K562 (cell line): ENCODE data around the gene ACTR5. TPM values are rescaled to one million over a fixed set of nuclear protein-coding genes. Genes with fewer than 3 reads are reported as not detected.
A peak's percentile ranks its signal among the peaks of the same experiment; 100 is the strongest.

Experiments
- CSDE1 ChIP-seq, 2 experiments: fragments of 450-650 bp; IDR thresholded peaks; 2 replicates each; pipeline ENCODE4 v1.6.1; 2016; ENCODE audit warnings: mild to moderate bottlenecking in 1 of 2
- CTCFL ChIP-seq: IDR thresholded peaks from 2 replicates; pipeline ENCODE4 v1.6.1; 2011; ENCODE audit warnings: borderline replicate concordance, low read depth, mild to moderate bottlenecking, moderate library complexity, low read length; ENCODE audit not compliant: insufficient read depth, poor library complexity, severe bottlenecking
- EP400 ChIP-seq: fragments of 450-650 bp; IDR thresholded peaks from 2 replicates; pipeline ENCODE4 v1.6.1; 2017; ENCODE audit warnings: antibody characterized with exemption, mild to moderate bottlenecking, moderate library complexity
- EZH2 ChIP-seq: IDR thresholded peaks from 2 replicates; pipeline ENCODE4 v1.6.1; 2012; ENCODE audit warnings: low read depth, mild to moderate bottlenecking, inconsistent platforms, low read length, borderline replicate concordance
- GTF2F1 ChIP-seq: IDR thresholded peaks from 2 replicates; pipeline ENCODE4 v1.6.1; 2011; ENCODE audit warnings: low read depth, low read length, improper control_type of control experiment
- KAT2B ChIP-seq: IDR thresholded peaks from one replicate; pipeline ENCODE4 v1.6.1; 2012; ENCODE audit warnings: low read depth, mild to moderate bottlenecking, control low read depth, inconsistent platforms, low read length, moderate library complexity
- MNT ChIP-seq, 2 experiments: fragments of 450-650 bp; conservative IDR thresholded peaks; 2 replicates each; pipeline ENCODE4 v1.6.1; 2017; ENCODE audit warnings: mild to moderate bottlenecking in 2 of 2, moderate library complexity in 2 of 2
- NFIC ChIP-seq: fragments of 450-650 bp; IDR thresholded peaks from 2 replicates; pipeline ENCODE4 v1.6.1; 2017; ENCODE audit warnings: mild to moderate bottlenecking, inconsistent platforms
- SIN3B ChIP-seq: fragments of 450-650 bp; IDR thresholded peaks from 2 replicates; pipeline ENCODE4 v1.6.1; 2017; ENCODE audit warnings: low read depth, mild to moderate bottlenecking, moderate library complexity
- TARDBP ChIP-seq: fragments of 450-650 bp; IDR thresholded peaks from 2 replicates; pipeline ENCODE4 v1.6.1; 2016
- THRB ChIP-seq: fragments of 450-650 bp; formaldehyde crosslinking; conservative IDR thresholded peaks from 2 replicates; pipeline ENCODE4 v1.4.0; 2022; ENCODE audit warnings: mild to moderate bottlenecking, missing genetic modification characterization
- ZFP91 ChIP-seq: sonication (generic); formaldehyde crosslinking; IDR thresholded peaks from 2 replicates; pipeline ENCODE4 v1.8.0; 2022; ENCODE audit warnings: mild to moderate bottlenecking, missing genetic modification reagents
- ZNF197 ChIP-seq: fragments of 200-800 bp; sonication (Bioruptor generic); IDR thresholded peaks from 2 replicates; pipeline ENCODE4 v1.6.1; 2016; ENCODE audit warnings: low read depth, missing genetic modification characterization, missing compliant biosample characterization
- ZNF354B ChIP-seq: fragments of 250-450 bp; sonication (Bioruptor Pico); IDR thresholded peaks from 2 replicates; pipeline ENCODE4 v1.4.0; 2020
- ZNF444 ChIP-seq: fragments of 250-450 bp; sonication (Bioruptor Pico); IDR thresholded peaks from 2 replicates; pipeline ENCODE4 v1.4.0; 2020; ENCODE audit warnings: mild to moderate bottlenecking, moderate library complexity
- ZNF778 ChIP-seq: fragments of 450-650 bp; formaldehyde crosslinking; IDR thresholded peaks from 2 replicates; pipeline ENCODE4 v1.4.0; 2020; ENCODE audit warnings: mild to moderate bottlenecking, moderate library complexity
- polyA plus RNA-seq, 8 experiments: library from polyadenylated mRNA; depleted of rRNA in 4 of 8; stranded (reverse) in 5 of 8; unstranded in 3 of 8; fragments of >200 nt; fragmentation: Nextera tagmentation in 2 of 8; fragmentation: Illumina TruSeq in 1 of 8; extraction: Ambion mirVana in 2 of 8; extraction: Trizol in 1 of 8; gene quantifications; 2 replicates each; pipeline versions ENCODE4 v1.2.1 to v1.2.3, GENCODE V29; 2011 to 2014; ENCODE audit warnings: inconsistent platforms in 1 of 8, missing spikeins in 1 of 8
- total RNA-seq, 7 experiments: library from RNA; depleted of rRNA in 6 of 7; stranded (reverse); fragments of >200 nt in 6 of 7; fragmentation: Illumina TruSeq in 2 of 7; extraction: Trizol in 2 of 7; gene quantifications; 2 replicates each; pipeline versions ENCODE4 v1.2.1 to v1.2.3, GENCODE V29; 2011 to 2021; ENCODE audit warnings: low replicate concordance in 1 of 7
- TF ChIP-seq, protein P1 (sequence below): sonication (generic); formaldehyde crosslinking; IDR thresholded peaks from 2 replicates; pipeline ENCODE4 v1.8.0; 2023; ENCODE audit warnings: mild to moderate bottlenecking, missing genetic modification reagents

ACTR5 gene
- total and polyA plus RNA-seq, 9 of the 15 experiments (the other 6 are each of a cell fraction or from before 2014, with no cell fraction given) = 0.93 to 18.8 (median 12.9) TPM

- no peak for TF ChIP-seq ZNF354B (CRISPR knock-in tag)
- TF ChIP-seq ZFP91 (CRISPR knock-in tag) = no peak
- no peak for TF ChIP-seq GTF2F1
- no peak for TF ChIP-seq ZNF778 (CRISPR knock-in tag)
- TF ChIP-seq CTCFL = peak; percentile 48
- no peak for TF ChIP-seq CSDE1 (IDR thresholded peaks at IDR 0.05)
- no peak for TF ChIP-seq ZNF197
- peak; percentile 39 for TF ChIP-seq NFIC
- TF ChIP-seq, protein P1, sequence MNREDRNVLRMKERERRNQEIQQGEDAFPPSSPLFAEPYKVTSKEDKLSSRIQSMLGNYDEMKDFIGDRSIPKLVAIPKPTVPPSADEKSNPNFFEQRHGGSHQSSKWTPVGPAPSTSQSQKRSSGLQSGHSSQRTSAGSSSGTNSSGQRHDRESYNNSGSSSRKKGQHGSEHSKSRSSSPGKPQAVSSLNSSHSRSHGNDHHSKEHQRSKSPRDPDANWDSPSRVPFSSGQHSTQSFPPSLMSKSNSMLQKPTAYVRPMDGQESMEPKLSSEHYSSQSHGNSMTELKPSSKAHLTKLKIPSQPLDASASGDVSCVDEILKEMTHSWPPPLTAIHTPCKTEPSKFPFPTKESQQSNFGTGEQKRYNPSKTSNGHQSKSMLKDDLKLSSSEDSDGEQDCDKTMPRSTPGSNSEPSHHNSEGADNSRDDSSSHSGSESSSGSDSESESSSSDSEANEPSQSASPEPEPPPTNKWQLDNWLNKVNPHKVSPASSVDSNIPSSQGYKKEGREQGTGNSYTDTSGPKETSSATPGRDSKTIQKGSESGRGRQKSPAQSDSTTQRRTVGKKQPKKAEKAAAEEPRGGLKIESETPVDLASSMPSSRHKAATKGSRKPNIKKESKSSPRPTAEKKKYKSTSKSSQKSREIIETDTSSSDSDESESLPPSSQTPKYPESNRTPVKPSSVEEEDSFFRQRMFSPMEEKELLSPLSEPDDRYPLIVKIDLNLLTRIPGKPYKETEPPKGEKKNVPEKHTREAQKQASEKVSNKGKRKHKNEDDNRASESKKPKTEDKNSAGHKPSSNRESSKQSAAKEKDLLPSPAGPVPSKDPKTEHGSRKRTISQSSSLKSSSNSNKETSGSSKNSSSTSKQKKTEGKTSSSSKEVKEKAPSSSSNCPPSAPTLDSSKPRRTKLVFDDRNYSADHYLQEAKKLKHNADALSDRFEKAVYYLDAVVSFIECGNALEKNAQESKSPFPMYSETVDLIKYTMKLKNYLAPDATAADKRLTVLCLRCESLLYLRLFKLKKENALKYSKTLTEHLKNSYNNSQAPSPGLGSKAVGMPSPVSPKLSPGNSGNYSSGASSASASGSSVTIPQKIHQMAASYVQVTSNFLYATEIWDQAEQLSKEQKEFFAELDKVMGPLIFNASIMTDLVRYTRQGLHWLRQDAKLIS (CRISPR knock-in tag) = no peak
- no peak for TF ChIP-seq MNT (conservative IDR thresholded peaks at IDR 0.05)
- no peak for TF ChIP-seq TARDBP
- no peak for TF ChIP-seq KAT2B
- TF ChIP-seq THRB (CRISPR knock-in tag) = 0 out of 2 replicates have a peak, but pooled peaks have one; percentile 3
- TF ChIP-seq ZNF444 (CRISPR knock-in tag) = no peak
- TF ChIP-seq SIN3B = no peak
- no peak for TF ChIP-seq EP400
- no peak for TF ChIP-seq EZH2
Measured at GRCh38 chr20:38726804-38727606, 21.3 kb upstream of the ACTR5 start (continued).
